ENCODE measurements around the gene UGT2B17.
"Not testable (repeated sequence)": the region's sequence is repeated elsewhere in the genome, so short reads cannot be mapped to it uniquely, and the experiment has no call there.

- not testable (repeated sequence) for TF ChIP-seq POLR2A, CTCF (IDR thresholded peaks at IDR 0.05)
Observed at GRCh38 chr4:68565082-68565481, 11.0 kb downstream of the UGT2B17 start.
